ENCODE measurements around the gene RANBP3L.

RANBP3L gene

GRCh38 chr5:36236801-36237200, 64.9 kb downstream of the RANBP3L start:
- H3K4me1 ChIP-seq (ENCODE audit: control insufficient read depth, insufficient read depth, low read length) = peaks cover 6% of the 10 kb centered on the region
- no peak overlapping the region for H3K4me3 ChIP-seq (ENCODE audit: insufficient read depth, low read depth, low read length)
- H3K27me3 ChIP-seq (ENCODE audit: control insufficient read depth, insufficient read depth, low read length, poor library complexity, severe bottlenecking) = no peaks in the 10 kb centered on the region
- H3K27ac ChIP-seq (ENCODE audit: insufficient read depth, low read depth, low read length, poor library complexity, severe bottlenecking) = no peak overlapping the region
- no peaks in the 10 kb centered on the region for H3K36me3 ChIP-seq (ENCODE audit: control insufficient read depth, insufficient read depth, low read length)
- no peaks in the 10 kb centered on the region for H3K9me3 ChIP-seq (ENCODE audit: control insufficient read depth, low read length)

GRCh38 chr5:36232533-36232932, 69.2 kb downstream of the RANBP3L start:
- no peak overlapping the region for H3K27ac ChIP-seq (ENCODE audit: insufficient read depth, low read depth, low read length, poor library complexity, severe bottlenecking)

GRCh38 chr5:36230151-36230790, 71.4 kb downstream of the RANBP3L start:
- no peaks in the 10 kb centered on the region for H3K36me3 ChIP-seq (ENCODE audit: control insufficient read depth, insufficient read depth, low read length)
- WGBS, 2 experiments = 86% methylated on average over 1 of the region's 1 CpG; no CpG with 5 or more reads in 1 of the 2 experiments
- H3K9me3 ChIP-seq (ENCODE audit: control insufficient read depth, low read length) = no peaks in the 10 kb centered on the region
- H3K27ac ChIP-seq (ENCODE audit: insufficient read depth, low read depth, low read length, poor library complexity, severe bottlenecking) = no peak overlapping the region
- peaks cover 7% of the 10 kb centered on the region for H3K4me1 ChIP-seq (ENCODE audit: control insufficient read depth, insufficient read depth, low read length)
- no peak overlapping the region for H3K4me3 ChIP-seq (ENCODE audit: insufficient read depth, low read depth, low read length)
- no peaks in the 10 kb centered on the region for H3K27me3 ChIP-seq (ENCODE audit: control insufficient read depth, insufficient read depth, low read length, poor library complexity, severe bottlenecking)

More at GRCh38 chr5:36232533-36232932, 69.2 kb downstream of the RANBP3L start:
- no peaks in the 10 kb centered on the region for H3K9me3 ChIP-seq (ENCODE audit: control insufficient read depth, low read length)
- H3K4me1 ChIP-seq (ENCODE audit: control insufficient read depth, insufficient read depth, low read length) = peaks cover 7% of the 10 kb centered on the region
- WGBS, 2 experiments = 90 to 92% methylated on average over 3 of the region's 3 CpGs
- no peaks in the 10 kb centered on the region for H3K27me3 ChIP-seq (ENCODE audit: control insufficient read depth, insufficient read depth, low read length, poor library complexity, severe bottlenecking)
- no peaks in the 10 kb centered on the region for H3K36me3 ChIP-seq (ENCODE audit: control insufficient read depth, insufficient read depth, low read length)
- no peak overlapping the region for H3K4me3 ChIP-seq (ENCODE audit: insufficient read depth, low read depth, low read length)

DNA sequence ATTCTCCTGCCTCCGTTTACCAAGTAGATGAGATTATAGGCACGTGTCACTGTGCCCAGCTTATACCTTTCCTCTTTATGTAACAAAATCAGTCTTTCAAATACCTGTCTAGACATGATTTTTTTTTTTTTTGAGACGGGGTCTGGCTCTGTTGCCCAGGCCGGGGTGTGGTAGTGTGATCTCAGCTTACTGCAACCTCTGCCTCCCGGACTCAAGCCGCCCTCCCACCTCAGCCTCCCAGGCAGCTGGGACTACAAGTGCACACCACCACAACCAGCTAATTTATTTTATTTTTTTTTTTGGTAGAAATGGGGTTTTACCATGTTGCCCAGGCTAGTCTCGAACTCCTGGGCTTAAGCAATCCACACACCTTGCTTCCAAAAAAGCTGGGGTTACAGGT, 73.2 kb downstream of the RANBP3L start:
- Histone ChIP-seq H3K9me3 (ENCODE audit: control insufficient read depth, low read length) (no peaks in the 10 kb centered on the region), H3K27me3 (ENCODE audit: control insufficient read depth, insufficient read depth, low read length, poor library complexity, severe bottlenecking) (no peaks in the 10 kb centered on the region), H3K27ac (ENCODE audit: insufficient read depth, low read depth, low read length, poor library complexity, severe bottlenecking) (no peak overlapping the region), H3K4me1 (ENCODE audit: control insufficient read depth, insufficient read depth, low read length) (peaks cover 7% of the 10 kb centered on the region), H3K36me3 (ENCODE audit: control insufficient read depth, insufficient read depth, low read length) (peaks cover 3% of the 10 kb centered on the region), H3K4me3 (ENCODE audit: insufficient read depth, low read depth, low read length) (no peak overlapping the region)
- 93 to 95% methylated on average over 7 of the region's 7 CpGs for WGBS, 2 experiments

GRCh38 chr5:36227046-36227445, 74.7 kb downstream of the RANBP3L start:
- H3K4me3 ChIP-seq (ENCODE audit: insufficient read depth, low read depth, low read length) = no peak overlapping the region
- peaks cover 3% of the 10 kb centered on the region for H3K36me3 ChIP-seq (ENCODE audit: control insufficient read depth, insufficient read depth, low read length)
- H3K9me3 ChIP-seq (ENCODE audit: control insufficient read depth, low read length) = no peaks in the 10 kb centered on the region
- H3K4me1 ChIP-seq (ENCODE audit: control insufficient read depth, insufficient read depth, low read length) = peaks cover 7% of the 10 kb centered on the region
- no peak overlapping the region for H3K27ac ChIP-seq (ENCODE audit: insufficient read depth, low read depth, low read length, poor library complexity, severe bottlenecking)
- H3K27me3 ChIP-seq (ENCODE audit: control insufficient read depth, insufficient read depth, low read length, poor library complexity, severe bottlenecking) = no peaks in the 10 kb centered on the region

GRCh38 chr5:36222620-36223019, 79.1 kb downstream of the RANBP3L start:
- 94 to 100% methylated on average over 1 of the region's 1 CpG for WGBS, 2 experiments
- no peaks in the 10 kb centered on the region for H3K4me1 ChIP-seq (ENCODE audit: control insufficient read depth, insufficient read depth, low read length)
- H3K4me3 ChIP-seq (ENCODE audit: insufficient read depth, low read depth, low read length) = no peak overlapping the region
- no peaks in the 10 kb centered on the region for H3K27me3 ChIP-seq (ENCODE audit: control insufficient read depth, insufficient read depth, low read length, poor library complexity, severe bottlenecking)
- peaks cover 3% of the 10 kb centered on the region for H3K36me3 ChIP-seq (ENCODE audit: control insufficient read depth, insufficient read depth, low read length)
- H3K27ac ChIP-seq (ENCODE audit: insufficient read depth, low read depth, low read length, poor library complexity, severe bottlenecking) = no peak overlapping the region
- no peaks in the 10 kb centered on the region for H3K9me3 ChIP-seq (ENCODE audit: control insufficient read depth, low read length)

- 100% methylated on average over 1 of the region's 1 CpG for WGBS, 2 experiments
- Histone ChIP-seq H3K27ac (ENCODE audit: insufficient read depth, low read depth, low read length, poor library complexity, severe bottlenecking) (no peak overlapping the region), H3K4me1 (ENCODE audit: control insufficient read depth, insufficient read depth, low read length) (no peaks in the 10 kb centered on the region), H3K4me3 (ENCODE audit: insufficient read depth, low read depth, low read length) (no peak overlapping the region), H3K36me3 (ENCODE audit: control insufficient read depth, insufficient read depth, low read length) (peaks cover 5% of the 10 kb centered on the region), H3K27me3 (ENCODE audit: control insufficient read depth, insufficient read depth, low read length, poor library complexity, severe bottlenecking) (no peaks in the 10 kb centered on the region), H3K9me3 (ENCODE audit: control insufficient read depth, low read length) (no peaks in the 10 kb centered on the region)
These were observed 83.7 kb downstream of the RANBP3L start for GRCh38 chr5:36217988-36218387.

DNA sequence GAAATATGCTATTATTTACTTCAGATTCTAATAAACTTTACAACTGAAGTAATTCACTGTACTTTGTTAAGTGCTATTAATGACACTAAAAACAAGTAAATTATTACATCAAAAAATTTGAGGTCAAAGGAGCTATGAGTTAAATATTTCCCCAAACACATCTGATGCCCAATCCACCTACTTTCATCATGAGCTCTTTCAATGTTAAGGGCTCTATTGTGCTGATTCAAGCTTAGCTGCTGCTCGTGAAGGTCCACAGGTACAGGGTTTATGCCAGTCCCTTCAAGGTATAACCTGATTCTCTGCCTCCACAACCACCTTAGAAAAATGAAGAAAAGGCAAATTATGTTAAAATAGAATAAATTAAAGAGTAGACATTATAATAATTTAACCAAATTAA, 84.1 kb downstream of the RANBP3L start:
- Histone ChIP-seq H3K36me3 (ENCODE audit: control insufficient read depth, insufficient read depth, low read length) (peaks cover 9% of the 10 kb centered on the region), H3K4me3 (ENCODE audit: insufficient read depth, low read depth, low read length) (no peak overlapping the region), H3K9me3 (ENCODE audit: control insufficient read depth, low read length) (no peaks in the 10 kb centered on the region), H3K27me3 (ENCODE audit: control insufficient read depth, insufficient read depth, low read length, poor library complexity, severe bottlenecking) (no peaks in the 10 kb centered on the region), H3K4me1 (ENCODE audit: control insufficient read depth, insufficient read depth, low read length) (no peaks in the 10 kb centered on the region), H3K27ac (ENCODE audit: insufficient read depth, low read depth, low read length, poor library complexity, severe bottlenecking) (no peak overlapping the region)
- 92 to 100% methylated on average over 1 of the region's 1 CpG for WGBS, 2 experiments

- Histone ChIP-seq H3K27ac (ENCODE audit: insufficient read depth, low read depth, low read length, poor library complexity, severe bottlenecking) (no peak overlapping the region), H3K36me3 (ENCODE audit: control insufficient read depth, insufficient read depth, low read length) (peaks cover 10% of the 10 kb centered on the region), H3K4me3 (ENCODE audit: insufficient read depth, low read depth, low read length) (no peak overlapping the region), H3K27me3 (ENCODE audit: control insufficient read depth, insufficient read depth, low read length, poor library complexity, severe bottlenecking) (no peaks in the 10 kb centered on the region), H3K9me3 (ENCODE audit: control insufficient read depth, low read length) (no peaks in the 10 kb centered on the region), H3K4me1 (ENCODE audit: control insufficient read depth, insufficient read depth, low read length) (no peaks in the 10 kb centered on the region)
- 89 to 100% methylated on average over 2 of the region's 2 CpGs for WGBS, 2 experiments
These were observed 85.8 kb downstream of the RANBP3L start for GRCh38 chr5:36215910-36216309.

GRCh38 chr5:36214436-36214835, 87.3 kb downstream of the RANBP3L start:
- Histone ChIP-seq H3K36me3 (ENCODE audit: control insufficient read depth, insufficient read depth, low read length) (peaks cover 10% of the 10 kb centered on the region), H3K27ac (ENCODE audit: insufficient read depth, low read depth, low read length, poor library complexity, severe bottlenecking) (no peak overlapping the region), H3K4me1 (ENCODE audit: control insufficient read depth, insufficient read depth, low read length) (no peaks in the 10 kb centered on the region), H3K27me3 (ENCODE audit: control insufficient read depth, insufficient read depth, low read length, poor library complexity, severe bottlenecking) (no peaks in the 10 kb centered on the region), H3K9me3 (ENCODE audit: control insufficient read depth, low read length) (no peaks in the 10 kb centered on the region), H3K4me3 (ENCODE audit: insufficient read depth, low read depth, low read length) (no peak overlapping the region)
- 86 to 100% methylated on average over 2 to 3 of the region's 3 CpGs for WGBS, 2 experiments

DNA sequence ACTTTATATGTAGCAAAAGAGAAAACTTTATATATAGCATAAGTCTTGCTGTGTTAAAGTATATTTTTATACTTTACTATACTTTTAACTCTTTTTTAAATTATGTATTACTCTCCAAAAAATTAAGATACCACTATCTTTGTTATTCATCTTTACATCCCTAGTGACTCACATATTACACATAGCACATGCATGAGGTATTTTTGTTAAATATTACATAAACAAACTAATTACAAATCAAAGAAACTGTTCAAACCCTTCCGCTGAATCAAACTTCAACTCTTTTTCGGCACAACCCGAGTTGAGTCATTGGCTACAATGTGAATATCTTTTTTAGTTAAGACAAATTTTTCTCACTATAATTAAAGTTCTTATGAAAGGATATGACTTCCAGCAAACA, 92.0 kb downstream of the RANBP3L start:
- peaks cover 7% of the 10 kb centered on the region for H3K36me3 ChIP-seq (ENCODE audit: control insufficient read depth, insufficient read depth, low read length)
- H3K4me3 ChIP-seq (ENCODE audit: insufficient read depth, low read depth, low read length) = no peak overlapping the region
- H3K9me3 ChIP-seq (ENCODE audit: control insufficient read depth, low read length) = no peaks in the 10 kb centered on the region
- no peaks in the 10 kb centered on the region for H3K4me1 ChIP-seq (ENCODE audit: control insufficient read depth, insufficient read depth, low read length)
- H3K27ac ChIP-seq (ENCODE audit: insufficient read depth, low read depth, low read length, poor library complexity, severe bottlenecking) = no peak overlapping the region
- no peaks in the 10 kb centered on the region for H3K27me3 ChIP-seq (ENCODE audit: control insufficient read depth, insufficient read depth, low read length, poor library complexity, severe bottlenecking)
- 86% methylated on average over 1 of the region's 3 CpGs; no CpG with 5 or more reads in 1 of the 2 experiments for WGBS, 2 experiments

All from ectodermal cell (in vitro differentiated cells).